Spleen (tissue), 11 donors: ENCODE data around the gene PEAK1. TPM values are rescaled to one million over a fixed set of nuclear protein-coding genes. Genes with fewer than 3 reads are reported as not detected.

Experiments
- DNase-seq: peaks from one replicate; pipeline ENCODE4 v3.0.0-alpha.2; 2020
- H3K27ac ChIP-seq, 8 donors: fragments of 200-600 bp; sonication (generic) in 7 of 8; 1 replicate in 4 of 8; 2 replicates in 4 of 8; pipeline versions ENCODE4 v1.5.0 to v1.8.0; 2016 to 2021; ENCODE audit warnings: inconsistent platforms in 4 of 8, mild to moderate bottlenecking in 4 of 8, moderate library complexity in 1 of 8
- H3K27me3 ChIP-seq, 7 donors: fragments of 200-600 bp; sonication (generic) in 6 of 7; replicated peaks in 1 of 7; 1 replicate in 4 of 7; 2 replicates in 3 of 7; pipeline versions ENCODE4 v1.5.0 to v1.8.0; 2016 to 2021; ENCODE audit warnings: inconsistent platforms in 3 of 7, mild to moderate bottlenecking in 1 of 7
- H3K36me3 ChIP-seq, 6 donors: fragments of 200-600 bp; sonication (generic) in 5 of 6; 1 replicate in 4 of 6; 2 replicates in 2 of 6; pipeline versions ENCODE4 v1.5.0 to v1.8.0; 2016 to 2021; ENCODE audit warnings: inconsistent platforms in 2 of 6
- H3K4me1 ChIP-seq, 6 donors: fragments of 200-600 bp; sonication (generic) in 5 of 6; 1 replicate in 3 of 6; 2 replicates in 3 of 6; pipeline versions ENCODE4 v1.5.0 to v1.8.0; 2016 to 2021; ENCODE audit warnings: inconsistent platforms in 3 of 6
- H3K4me3 ChIP-seq, 8 donors: fragments of 200-600 bp; sonication (generic) in 7 of 8; 1 replicate in 4 of 8; 2 replicates in 4 of 8; pipeline versions ENCODE4 v1.5.0 to v1.8.0; 2016 to 2021; ENCODE audit warnings: inconsistent platforms in 4 of 8, mild to moderate bottlenecking in 4 of 8, moderate library complexity in 2 of 8
- H3K9me3 ChIP-seq, 8 donors: fragments of 200-600 bp; sonication (generic) in 7 of 8; 1 replicate in 4 of 8; 2 replicates in 4 of 8; pipeline versions ENCODE4 v1.5.0 to v1.8.0; 2016 to 2021; ENCODE audit warnings: inconsistent platforms in 4 of 8
- POLR2A ChIP-seq, 3 donors: fragments of 450-650 bp; IDR thresholded peaks; one replicate each; pipeline ENCODE4 v1.5.1; 2017; ENCODE audit warnings: antibody characterized with exemption in 3 of 3, mild to moderate bottlenecking in 1 of 3
- POLR2AphosphoS5 ChIP-seq, 3 donors: sonication (generic); formaldehyde crosslinking; IDR thresholded peaks; one replicate each; pipeline ENCODE4 v1.5.1; 2017; ENCODE audit warnings: antibody characterized with exemption in 3 of 3
- WGBS, 5 donors: extraction: QIAGEN DNeasy Blood & Tissue Kit in 3 of 5; methylation state at CpG; one replicate each; pipeline versions ENCODE4 v1.1.5 to v1.1.7; 2013 to 2018; 5-methylcytosine and 5-hydroxymethylcytosine counted together
- intact Hi-C: fragments of 100-400 bp; cut with DNase I; formaldehyde crosslinking; loops from one replicate; pipeline ENCODE4 v1.15.0; 2023; ENCODE audit warnings: low total_unique reads
- polyA plus RNA-seq, 3 donors: library from polyadenylated mRNA; stranded (reverse); fragments of 200-250 nt; gene quantifications; one replicate each; pipeline ENCODE4 v1.2.1, GENCODE V29; 2013
- total RNA-seq, 7 donors: library from RNA; depleted of rRNA in 3 of 7; stranded (reverse); fragments of >200 nt in 3 of 7; fragmentation: NEBNext Ultra II Directional in 4 of 7; extraction: Animal tissue kit (Norgen Biotek cat#: 25700) in 4 of 7; gene quantifications; one replicate each; pipeline versions ENCODE4 v1.1.0 to v1.2.1, GENCODE V29; 2016 to 2021
- TF ChIP-seq, protein P1 (sequence below), 11 experiments: fragments of 200-600 bp in 7 of 11; fragments of 450-650 bp in 4 of 11; sonication (generic) in 4 of 11; IDR thresholded peaks in 8 of 11; conservative IDR thresholded peaks in 3 of 11; 1 replicate in 7 of 11; 2 replicates in 4 of 11; pipeline versions ENCODE4 v1.4.0 to v1.8.0; 2016 to 2021; ENCODE audit warnings: antibody characterized with exemption in 11 of 11, inconsistent platforms in 4 of 11, mild to moderate bottlenecking in 1 of 11
- donor health status: healthy with polysubstance abuse.
- donor health status: DM: no; HTN: no; CAD: no; lungs with moderate emphysema.
- donor health status: DM: no; HTN: no; CAD: no.
- donor health status: Bipolar disorder and iron deficiency.
- donor health status: healthy.
- donor health status: DM: no; HTN: no; CAD: no.
- donor health status: DM: yes; HTN: yes; CAD: no.

Gene PEAK1
- total and polyA plus RNA-seq, 10 donors: 5.0 to 415 (median 175) TPM

- H3K9me3 ChIP-seq: no peaks in the 10 kb centered on the region
- peaks cover 0 to 3% (median 2%) of the 10 kb centered on the region in 6 donors for H3K4me1 ChIP-seq
- H3K27ac ChIP-seq: no peak overlapping the region
- H3K4me3 ChIP-seq: no peak overlapping the region
- no peak for DNase-seq
- no peak for TF ChIP-seq POLR2A (IDR thresholded peaks at IDR 0.05)
- no peak for TF ChIP-seq POLR2AphosphoS5 (IDR thresholded peaks at IDR 0.05)
- no peaks in the 10 kb centered on the region for H3K36me3 ChIP-seq
- H3K27me3 ChIP-seq: no peaks in the 10 kb centered on the region
- intact Hi-C loops: no loop called here
- 64 to 85% (median 84%) methylated on average over 4 of the region's 4 CpGs for WGBS, 5 donors
Measured at GRCh38 chr15:77076323-77076915, 343.5 kb downstream of the PEAK1 start.

DNA sequence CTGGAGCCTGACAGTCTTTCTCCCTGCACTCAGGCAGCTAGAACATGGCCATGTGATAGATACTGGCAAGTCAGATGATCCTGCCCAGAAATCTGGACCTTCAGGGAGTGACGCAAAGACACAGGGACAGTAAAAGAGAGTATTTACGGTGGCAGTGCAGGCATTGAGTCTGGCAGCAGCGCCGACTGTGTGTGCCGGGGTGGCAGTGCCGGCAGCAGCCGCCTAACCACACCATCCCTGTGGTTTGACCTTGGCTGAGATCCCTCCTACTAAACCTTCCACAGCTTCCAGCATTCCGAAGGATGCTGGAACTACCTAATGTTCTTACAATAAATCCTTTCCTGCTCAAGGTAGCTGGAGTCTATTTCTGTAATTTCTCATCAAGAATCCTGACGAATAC is 344.4 kb downstream of the PEAK1 start:
- Histone ChIP-seq H3K27me3 (no peaks in the 10 kb centered on the region), H3K4me3 (no peak overlapping the region), H3K4me1 (peaks cover 0 to 8% (median 6%) of the 10 kb centered on the region in 6 donors), H3K36me3 (no peaks in the 10 kb centered on the region), H3K27ac (no peak overlapping the region), H3K9me3 (no peaks in the 10 kb centered on the region)
- WGBS, 5 donors: 81 to 93% (median 87%) methylated on average over 9 of the region's 9 CpGs
- TF ChIP-seq POLR2AphosphoS5 (IDR thresholded peaks at IDR 0.05) (no peak), POLR2A (IDR thresholded peaks at IDR 0.05) (no peak)
- TF ChIP-seq, protein P1, sequence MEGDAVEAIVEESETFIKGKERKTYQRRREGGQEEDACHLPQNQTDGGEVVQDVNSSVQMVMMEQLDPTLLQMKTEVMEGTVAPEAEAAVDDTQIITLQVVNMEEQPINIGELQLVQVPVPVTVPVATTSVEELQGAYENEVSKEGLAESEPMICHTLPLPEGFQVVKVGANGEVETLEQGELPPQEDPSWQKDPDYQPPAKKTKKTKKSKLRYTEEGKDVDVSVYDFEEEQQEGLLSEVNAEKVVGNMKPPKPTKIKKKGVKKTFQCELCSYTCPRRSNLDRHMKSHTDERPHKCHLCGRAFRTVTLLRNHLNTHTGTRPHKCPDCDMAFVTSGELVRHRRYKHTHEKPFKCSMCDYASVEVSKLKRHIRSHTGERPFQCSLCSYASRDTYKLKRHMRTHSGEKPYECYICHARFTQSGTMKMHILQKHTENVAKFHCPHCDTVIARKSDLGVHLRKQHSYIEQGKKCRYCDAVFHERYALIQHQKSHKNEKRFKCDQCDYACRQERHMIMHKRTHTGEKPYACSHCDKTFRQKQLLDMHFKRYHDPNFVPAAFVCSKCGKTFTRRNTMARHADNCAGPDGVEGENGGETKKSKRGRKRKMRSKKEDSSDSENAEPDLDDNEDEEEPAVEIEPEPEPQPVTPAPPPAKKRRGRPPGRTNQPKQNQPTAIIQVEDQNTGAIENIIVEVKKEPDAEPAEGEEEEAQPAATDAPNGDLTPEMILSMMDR (IDR thresholded peaks at IDR 0.05 in 8 of 11, conservative IDR thresholded peaks at IDR 0.05 in 3 of 11): no peak
- intact Hi-C loops: no loop called here
- no peak for DNase-seq

- Histone ChIP-seq H3K4me1 (peaks cover 3 to 18% (median 15%) of the 10 kb centered on the region in 6 donors), H3K9me3 (no peaks in the 10 kb centered on the region), H3K27ac (no peak overlapping the region), H3K36me3 (no peaks in the 10 kb centered on the region), H3K4me3 (no peak overlapping the region), H3K27me3 (no peaks in the 10 kb centered on the region)
- intact Hi-C loops: no loop called here
- no peak for DNase-seq
- WGBS, 5 donors: 70 to 90% (median 86%) methylated on average over 2 of the region's 2 CpGs
- no peak for TF ChIP-seq POLR2AphosphoS5 (IDR thresholded peaks at IDR 0.05)
- TF ChIP-seq, protein P1 (IDR thresholded peaks at IDR 0.05 in 8 of 11, conservative IDR thresholded peaks at IDR 0.05 in 3 of 11): no peak
- TF ChIP-seq POLR2A (IDR thresholded peaks at IDR 0.05): no peak
Measured at GRCh38 chr15:77074350-77074749, 345.6 kb downstream of the PEAK1 start.

- no peak for TF ChIP-seq POLR2AphosphoS5 (IDR thresholded peaks at IDR 0.05)
- TF ChIP-seq, protein P1 (IDR thresholded peaks at IDR 0.05 in 8 of 11, conservative IDR thresholded peaks at IDR 0.05 in 3 of 11): no peak
- TF ChIP-seq POLR2A (IDR thresholded peaks at IDR 0.05): no peak
- H3K4me3 ChIP-seq: peak overlapping the region in 7 of 8 donors; percentile 83 to 96 (median 84)
- no peaks in the 10 kb centered on the region for H3K27me3 ChIP-seq
- H3K27ac ChIP-seq: peak overlapping the region; percentile 83 to 95 (median 92)
- intact Hi-C loops: no loop called here
- WGBS, 5 donors: 86 to 92% (median 88%) methylated on average over 15 of the region's 15 CpGs
- H3K36me3 ChIP-seq: no peaks in the 10 kb centered on the region
- H3K9me3 ChIP-seq: no peaks in the 10 kb centered on the region
- DNase-seq: no peak
- H3K4me1 ChIP-seq: peaks cover 3 to 46% (median 41%) of the 10 kb centered on the region in 6 donors
Measured at GRCh38 chr15:77071305-77072223, 348.3 kb downstream of the PEAK1 start.
